NCI-H2081 treated with DMSO at 0.1 percent for 48 hours (cell line): Measurements from ENCODE around the gene GABRR2.
A peak's percentile ranks its signal among the peaks of the same experiment; 100 is the strongest.

Experiments
- DNase-seq: peaks from one replicate; lab custom pipeline; 2025; lab: John Stamatoyannopoulos, UW

GABRR2 gene

DNA sequence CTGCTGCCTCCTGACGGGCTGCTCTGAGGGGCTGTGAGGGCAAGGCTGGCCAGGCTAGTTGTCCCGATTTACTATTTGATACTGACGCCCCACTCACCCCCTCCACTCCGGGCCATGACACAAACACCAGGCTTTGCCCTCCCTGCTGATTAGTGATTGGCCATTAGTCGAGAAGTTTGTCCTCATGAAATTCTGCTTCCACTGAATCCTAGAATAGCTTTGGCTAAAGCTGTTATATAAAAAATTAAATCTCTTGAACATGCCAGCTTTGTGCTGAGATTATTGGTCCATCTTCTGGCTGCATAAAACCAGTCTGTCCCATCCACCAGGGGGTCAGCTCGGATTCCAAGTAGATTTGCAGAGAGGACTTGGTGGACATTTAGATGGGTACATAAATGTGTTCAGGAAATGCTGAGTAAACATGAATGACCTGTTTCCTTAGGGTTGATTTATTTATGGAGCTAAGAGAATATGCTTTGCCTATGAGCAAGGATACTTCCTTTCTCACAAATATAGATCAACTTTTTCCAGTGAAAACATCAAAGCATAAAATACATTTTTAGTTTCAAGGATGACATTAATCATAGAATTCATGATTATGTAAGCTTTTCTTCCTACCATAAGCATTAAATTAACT is at the start of gene GABRR2:
GABRR2 (minus strand) TSS at position 51 of the 637 bp plus-strand sequence. CDS start 134 bp downstream, outside the sequence.
- DNase-seq, result no peak

DNA sequence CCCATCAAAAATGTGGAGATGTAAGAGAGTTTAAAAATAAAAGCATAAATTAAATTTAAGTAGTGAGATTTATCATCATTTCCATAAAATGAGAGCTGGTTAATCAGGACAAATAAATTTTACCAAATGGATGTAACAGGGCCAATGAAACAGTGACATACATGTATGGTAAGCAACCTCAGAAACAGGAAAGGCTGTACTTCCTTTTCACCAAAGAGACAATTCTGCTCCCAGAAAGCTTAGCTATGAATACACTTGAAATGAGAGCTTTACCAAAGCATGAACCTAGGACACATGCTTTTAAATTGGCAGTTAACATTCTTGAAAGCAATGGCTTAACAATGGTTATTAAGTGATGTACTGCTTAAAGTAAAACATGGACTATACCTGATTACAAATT is 49.5 kb upstream of the GABRR2 start:
- DNase-seq, result no peak

DNA sequence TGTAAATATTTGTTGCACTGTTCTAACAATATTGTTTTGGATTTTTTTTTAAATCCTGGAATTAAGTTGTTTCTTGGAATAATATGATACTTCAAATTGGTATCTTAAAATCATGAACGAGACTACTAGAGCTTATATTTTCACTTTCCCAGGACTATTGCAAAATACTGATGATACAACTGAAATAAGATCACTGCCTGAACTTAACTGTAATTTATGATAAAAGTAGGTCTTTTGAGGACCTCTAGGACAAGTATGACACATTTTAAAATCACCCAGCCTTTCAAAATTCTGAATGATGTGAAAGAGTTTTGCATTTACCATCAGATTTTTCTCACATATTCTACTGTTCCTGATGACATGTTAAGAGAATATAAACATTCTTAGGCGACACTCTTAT is 46.1 kb upstream of the GABRR2 start:
- DNase-seq, result no peak

DNA sequence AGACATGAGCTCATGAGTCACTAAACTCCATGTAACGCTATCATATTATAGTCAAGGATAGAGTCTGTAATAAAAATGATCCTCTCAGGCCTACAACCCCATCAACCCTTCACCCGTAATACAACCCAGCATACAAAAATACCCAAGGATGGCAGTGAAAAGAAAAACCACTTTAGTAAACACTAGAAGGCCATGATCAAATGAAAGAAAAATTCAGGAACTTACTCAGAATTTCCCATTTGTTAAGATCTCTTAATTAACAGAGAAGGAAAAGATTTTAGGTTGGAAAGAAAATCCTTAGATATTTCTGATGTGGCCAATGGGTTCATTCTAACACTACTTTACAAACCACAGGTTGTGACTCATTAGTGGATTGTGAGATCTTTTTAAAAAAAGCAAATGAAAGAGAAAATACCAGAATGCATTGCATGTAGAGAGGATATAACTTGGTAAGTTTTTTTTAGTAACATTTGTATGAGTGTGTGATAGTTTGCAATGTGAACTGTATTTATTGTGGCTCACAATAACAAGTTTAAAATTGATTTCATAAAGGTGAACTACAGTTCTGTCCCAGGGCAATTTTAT is 45.4 kb upstream of the GABRR2 start:
- no peak for DNase-seq

DNA sequence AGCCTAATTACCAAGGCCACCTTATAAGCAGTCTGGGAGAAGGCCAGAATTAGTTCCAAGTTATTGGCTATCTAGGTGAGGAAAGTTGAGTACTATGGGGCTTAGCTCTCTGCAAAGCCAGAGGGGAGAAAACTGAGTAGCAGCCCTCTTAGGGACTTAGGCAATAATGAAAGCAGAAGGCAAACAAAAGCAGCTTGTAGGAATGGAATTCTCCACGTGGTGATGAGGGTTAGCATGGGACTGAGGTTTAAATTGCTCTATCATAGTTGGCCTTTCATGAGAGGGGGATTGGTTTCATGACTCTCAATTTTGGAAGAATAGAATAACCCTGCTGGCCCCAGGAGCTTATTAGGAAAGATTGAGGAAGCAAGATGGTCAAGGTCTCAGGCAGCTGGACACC is 44.5 kb upstream of the GABRR2 start:
- DNase-seq, result no peak

DNA sequence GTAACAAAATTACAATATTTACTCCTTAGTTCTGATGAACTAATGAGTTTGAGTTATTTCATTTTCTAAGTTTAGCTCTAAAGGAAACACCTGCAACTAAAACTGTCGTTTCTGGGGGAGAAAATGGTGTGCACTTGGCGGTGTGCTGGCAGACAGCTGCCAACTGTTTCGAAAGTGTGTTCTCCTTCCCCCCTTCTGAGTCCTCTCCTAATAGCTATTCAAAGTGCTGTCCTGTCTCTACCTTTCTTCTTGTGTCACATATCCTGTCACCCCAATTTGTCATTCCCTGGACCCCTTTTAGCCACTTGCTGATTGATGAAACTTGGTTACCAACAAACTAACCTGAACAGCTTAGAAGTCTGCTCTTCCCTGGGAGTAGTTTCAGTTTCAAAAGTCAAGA is 42.3 kb upstream of the GABRR2 start:
- no peak for DNase-seq

DNA sequence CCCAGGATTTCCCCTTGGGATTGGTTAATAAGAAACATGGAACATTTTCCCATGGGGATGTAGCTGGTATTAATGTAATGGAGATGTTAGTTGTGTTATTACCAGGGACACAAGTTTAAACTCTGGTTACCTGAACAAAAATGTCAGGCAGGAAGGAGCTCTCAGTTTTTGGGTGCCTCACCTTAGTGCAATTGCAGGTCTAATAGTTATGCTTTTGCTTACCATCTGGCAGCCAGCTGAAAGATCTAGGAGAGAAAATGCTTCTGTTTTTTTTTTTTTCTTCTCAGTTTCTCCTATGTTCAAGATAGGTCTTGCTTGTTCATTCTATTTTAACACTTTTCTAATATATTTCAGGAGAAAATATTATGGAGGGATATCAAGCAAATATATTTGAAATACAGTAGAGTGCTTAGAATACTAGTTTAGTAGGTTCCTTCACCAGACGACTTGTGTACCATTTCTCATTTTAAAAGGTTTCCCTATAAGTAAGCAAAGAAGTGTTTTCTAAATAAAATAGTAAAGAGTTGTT is 41.6 kb upstream of the GABRR2 start:
- no peak for DNase-seq

DNA sequence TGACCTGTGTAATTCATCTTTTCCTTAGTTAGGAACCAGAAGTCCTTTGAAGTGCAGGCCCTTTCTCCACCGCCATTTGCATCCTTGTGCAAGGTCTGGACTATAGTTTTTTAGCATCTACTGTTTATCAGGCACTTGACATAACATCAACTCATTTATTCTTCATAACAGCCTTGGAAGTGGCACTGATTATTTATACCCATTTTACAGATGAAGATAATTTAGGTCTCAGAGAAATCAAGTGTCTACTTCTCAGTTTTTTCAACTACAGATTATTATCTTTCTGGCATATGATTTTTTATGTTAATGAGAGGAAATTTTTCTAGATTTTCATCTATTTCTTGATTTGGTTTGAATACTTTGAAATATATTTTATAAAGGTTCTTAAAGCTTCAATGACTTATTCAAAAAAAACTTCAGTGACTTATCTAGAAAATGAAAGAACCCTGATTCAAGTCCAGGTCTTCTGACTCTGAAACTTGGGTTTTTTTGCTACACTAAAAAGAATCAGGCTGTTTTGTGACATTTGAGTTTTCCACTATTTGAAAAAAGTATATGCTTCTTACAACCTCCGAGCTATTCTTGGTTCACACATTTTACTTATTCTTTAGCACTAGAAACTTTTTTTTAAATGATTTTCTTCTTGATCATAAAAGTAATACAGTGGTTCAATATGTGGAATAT is 40.6 kb upstream of the GABRR2 start:
- DNase-seq, result no peak

DNA sequence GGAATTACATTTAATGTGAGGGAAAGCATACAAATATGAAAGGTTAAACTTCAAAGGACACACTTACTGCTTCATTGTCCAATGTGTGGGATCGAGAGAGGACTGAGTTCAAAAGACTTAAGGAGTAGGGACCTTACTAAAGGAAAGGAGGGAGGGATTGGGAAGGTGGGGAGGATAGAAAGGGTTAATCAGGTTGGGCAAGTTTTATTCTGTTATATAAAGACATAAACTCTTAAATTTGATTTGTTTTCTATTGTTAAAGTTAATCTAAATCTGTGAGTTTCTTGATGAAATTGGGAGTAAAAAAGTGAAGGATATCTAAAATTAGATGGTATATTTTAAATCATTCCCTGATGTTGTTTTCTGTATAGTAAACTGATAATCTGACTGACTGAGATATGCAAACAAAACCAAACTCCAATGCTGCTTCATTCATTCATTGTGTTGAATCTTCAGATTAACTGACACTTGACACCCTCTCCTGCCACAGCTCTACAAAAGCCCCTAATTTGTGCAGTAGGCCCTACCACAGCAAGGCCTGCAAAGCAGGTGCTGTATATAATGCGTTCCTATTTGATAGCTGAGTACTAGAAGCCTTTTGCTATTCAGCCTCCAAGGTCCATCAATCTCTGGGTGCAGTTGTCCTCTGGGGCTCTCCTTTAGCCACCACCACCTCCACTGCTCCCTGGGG is 38.7 kb upstream of the GABRR2 start:
- DNase-seq, result peak; percentile 36

DNA sequence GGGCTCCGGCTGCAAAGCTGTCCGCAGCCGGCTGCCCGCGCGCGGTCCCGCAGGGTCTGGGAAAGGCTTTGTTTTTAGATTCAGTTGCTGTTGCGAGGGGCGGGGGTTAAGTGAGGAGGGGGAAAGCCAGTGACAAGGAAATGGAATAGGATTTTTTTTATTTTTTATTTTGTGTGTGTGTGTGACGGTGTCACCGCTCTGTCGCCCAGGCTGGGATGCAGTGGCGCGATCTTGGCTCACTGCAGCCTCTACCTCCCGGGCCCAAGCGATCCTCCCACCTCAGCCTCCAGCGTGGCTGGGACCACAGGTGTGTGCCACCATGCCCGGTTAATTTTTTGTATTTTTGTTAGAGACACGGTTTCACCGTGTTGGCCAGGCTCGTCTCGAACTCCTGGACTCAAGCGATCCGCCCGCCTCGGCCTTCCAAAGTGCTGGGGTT is 38.0 kb upstream of the GABRR2 start:
- DNase-seq, result no peak

DNA sequence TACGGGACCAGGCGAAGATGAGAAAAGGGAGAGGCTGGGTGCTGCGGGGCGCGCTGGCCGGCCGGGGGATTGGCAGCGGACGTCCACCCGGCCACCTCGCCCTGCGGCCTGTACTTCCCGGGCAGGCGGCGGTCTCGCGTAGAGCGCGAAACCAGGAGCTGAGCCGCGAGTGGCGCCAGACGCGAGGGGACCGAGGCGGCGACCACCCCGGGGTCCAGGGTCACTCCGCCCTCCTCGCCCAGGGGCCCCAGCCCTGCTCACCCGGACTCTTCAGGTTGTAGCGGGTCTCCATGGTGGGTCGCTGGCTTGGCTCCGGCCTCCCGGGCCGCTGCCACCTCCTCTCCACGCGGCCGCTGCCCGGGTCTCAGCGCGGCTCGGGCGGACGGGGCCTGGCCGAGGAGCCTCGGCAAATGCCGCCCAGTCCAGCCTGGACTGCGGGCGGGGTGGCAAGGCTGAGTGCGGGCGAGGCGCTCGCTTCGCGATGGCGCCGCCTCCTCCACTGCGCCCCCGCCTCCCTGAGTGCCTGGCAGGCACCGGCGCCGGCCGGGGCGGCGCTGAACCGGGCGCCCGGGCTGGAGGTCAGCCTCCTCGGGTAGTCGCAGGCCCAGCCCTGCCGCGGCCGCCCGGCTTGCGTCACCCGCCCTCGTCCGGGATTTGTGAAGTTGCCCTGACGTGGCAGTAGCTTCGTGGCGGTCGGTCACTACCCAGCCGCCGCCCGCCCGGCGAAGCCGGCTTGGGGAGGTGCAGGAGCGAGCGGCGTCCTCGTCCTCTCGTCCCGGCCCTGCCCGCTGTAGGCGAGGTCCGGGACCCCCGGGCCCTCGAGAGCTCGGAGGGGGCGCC is 37.4 kb upstream of the GABRR2 start, which contains the start of gene UBE2J1:
UBE2J1 (minus strand) TSS at position 445 of the 840 bp plus-strand sequence; CDS start at position 292, 153 bp downstream.
- DNase-seq, result no peak

DNA sequence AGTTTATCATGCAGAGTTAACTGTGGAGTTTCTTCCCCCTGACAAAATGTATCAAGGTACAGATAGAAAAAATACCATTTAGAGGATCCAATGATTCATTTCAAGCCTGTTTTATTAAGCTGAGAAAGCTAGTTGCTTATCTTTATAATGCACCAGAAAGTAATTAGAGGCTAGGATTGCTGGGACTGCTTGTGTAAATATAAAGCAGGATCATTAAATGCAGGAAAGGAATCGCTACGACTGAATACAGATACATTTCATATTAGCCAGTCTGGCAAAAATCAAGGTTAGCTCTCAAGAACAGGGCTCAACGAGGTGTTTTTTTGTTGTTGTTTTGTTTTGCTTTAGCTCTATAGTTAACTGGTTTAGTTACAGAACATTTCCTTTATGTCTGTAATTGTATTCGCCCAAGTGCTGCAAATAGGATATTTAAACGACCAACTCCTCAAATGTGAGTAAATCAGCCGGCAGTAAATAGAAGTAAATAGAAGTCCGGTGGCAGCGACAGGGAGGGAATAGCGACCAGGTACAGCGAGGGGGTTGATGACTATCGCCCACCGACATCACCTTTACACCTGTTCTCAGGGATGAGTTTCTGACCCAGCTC is 36.7 kb upstream of the GABRR2 start:
- no peak for DNase-seq

DNA sequence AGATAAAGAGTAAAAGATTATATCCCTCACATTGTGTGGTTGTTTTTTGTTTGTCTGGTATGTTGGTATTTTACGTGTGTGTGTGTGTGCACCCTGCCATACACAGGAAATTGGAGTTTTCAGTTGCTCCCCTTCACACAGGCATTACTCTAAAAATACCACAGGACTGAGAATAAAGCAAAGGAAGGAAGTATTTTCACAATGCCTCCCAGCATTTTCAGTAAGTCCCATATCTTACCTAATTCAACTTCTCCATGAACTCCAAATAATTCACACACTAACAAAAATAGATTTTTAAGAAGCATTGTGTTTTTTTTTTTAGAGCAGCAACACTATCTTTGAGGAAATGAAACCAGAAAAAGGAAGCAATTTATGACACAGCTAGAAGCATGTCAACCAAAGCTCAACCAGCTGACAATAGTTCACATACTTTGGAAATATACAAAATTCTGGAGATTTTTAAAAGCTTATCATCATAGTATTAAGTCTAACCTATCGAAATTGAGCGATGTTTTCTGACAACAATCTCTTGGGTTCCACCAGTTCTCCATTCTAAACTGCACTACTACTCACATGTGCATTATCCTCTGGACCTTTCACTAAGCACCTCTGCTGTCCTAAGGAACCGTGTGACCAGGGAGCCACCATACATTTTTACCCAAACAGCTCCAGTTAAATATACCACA is 35.3 kb upstream of the GABRR2 start:
- no peak for DNase-seq

DNA sequence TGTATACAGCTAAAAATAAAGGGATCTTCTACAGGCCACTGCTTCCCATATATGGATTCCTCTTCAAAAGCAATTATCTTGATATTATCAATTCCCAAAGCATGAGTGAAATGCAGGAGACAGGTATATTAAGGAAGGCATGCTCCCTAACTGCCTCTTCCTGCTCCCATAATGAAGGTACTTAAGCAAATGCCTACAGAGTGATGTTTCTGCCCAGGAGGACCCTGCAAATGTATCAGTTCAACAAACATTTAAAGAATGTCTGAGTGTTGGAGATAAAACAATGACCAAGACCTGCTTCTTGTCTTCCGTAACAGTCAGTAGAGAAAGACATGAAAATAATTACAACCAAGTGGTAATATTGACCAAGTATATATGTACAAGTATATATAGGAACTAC is 33.3 kb upstream of the GABRR2 start:
- DNase-seq, result no peak

DNA sequence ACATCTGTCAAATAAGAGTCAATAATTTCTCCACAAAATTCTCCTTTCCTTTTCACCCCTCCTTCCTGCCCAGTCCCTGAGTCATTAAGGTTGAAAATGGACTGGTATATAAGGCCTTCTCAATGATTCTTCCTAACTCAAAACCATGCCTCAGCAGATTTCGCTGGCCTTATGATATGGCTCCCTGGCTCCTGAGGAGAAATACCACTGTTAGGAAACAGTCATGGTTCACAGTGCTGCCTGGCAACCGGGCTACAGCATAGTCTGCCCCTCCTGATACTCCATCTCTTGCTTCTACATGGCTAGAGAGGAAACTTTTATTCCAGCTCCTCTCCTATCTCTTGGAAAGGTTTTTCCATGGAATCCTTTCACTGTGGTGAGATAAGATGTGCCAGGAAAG is 32.7 kb upstream of the GABRR2 start:
- DNase-seq, result no peak

DNA sequence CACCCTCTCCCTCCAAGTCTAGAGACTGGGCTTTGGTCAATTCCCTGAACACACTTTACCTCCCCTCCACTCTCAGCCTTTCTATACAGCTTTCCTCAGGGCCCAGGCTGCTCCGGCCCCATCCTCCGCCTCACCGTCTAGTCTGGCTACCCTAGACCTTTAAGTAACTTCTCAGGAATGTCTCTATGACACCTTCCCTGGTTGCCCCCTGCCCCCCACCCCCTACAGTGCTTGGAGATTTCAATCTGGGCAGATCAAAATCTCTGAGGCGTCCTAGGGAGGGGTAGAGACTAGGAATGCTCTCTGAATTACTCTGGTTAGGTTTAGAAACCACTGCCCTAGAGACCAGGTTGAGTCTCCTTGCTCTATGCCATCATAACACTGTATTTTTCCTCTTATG is 31.3 kb upstream of the GABRR2 start:
- DNase-seq, result no peak

DNA sequence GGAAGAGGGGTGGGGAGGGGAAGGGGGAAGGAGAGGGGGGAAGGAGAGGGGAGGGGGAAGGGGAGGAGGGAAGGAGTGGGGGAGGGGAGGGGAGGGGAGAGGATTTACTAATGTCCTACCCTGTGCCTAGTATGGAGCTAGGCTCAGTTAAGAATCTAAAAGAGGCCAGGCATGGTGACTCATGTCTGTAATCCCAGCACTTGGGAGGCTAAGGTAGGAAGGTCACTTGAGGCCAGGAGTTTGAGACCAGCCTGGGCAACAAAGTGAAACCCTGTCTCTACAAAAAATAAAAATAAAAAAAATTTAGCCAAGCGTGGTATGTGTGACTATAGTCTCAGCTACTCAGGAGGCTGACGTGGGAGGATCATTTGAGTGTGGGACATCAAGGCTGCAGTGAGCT is 24.5 kb upstream of the GABRR2 start:
- DNase-seq, result no peak

DNA sequence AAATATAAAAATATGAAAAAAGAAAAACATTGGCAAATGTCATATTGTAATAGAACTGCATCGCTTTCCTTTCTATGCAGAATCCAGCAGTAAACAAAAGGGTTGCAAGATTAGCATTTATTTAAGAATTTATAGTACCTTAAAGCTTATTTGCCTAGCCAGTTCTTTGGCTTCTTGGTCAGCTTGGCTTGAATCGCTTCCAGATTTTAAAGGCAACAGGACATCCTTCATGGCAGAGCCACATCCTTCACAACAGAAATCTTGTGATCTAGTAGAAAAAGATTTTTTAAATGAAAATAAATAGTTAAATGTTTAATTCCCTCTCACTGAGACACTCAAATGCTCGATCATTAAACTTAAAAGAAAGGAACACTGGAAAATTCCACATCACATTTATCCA is 20.1 kb upstream of the GABRR2 start:
- no peak for DNase-seq

DNA sequence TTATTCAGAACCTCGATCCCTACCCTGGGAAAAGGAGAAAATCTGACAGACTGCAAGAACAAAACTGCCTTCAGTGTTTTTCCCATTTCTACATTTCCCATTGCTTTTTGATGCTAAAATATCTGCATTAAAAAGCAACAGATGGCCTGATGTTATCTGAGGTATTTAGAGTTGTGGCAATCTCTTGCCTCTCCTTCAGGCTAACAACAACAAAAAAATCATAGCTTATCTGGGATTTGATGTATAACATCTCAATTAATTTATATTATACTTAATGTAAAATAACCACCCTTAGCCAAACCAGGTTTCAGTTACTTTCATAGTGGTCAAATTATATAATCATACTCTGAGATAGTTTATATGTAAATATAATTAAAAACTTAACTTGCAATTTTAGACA is 15.8 kb upstream of the GABRR2 start:
- no peak for DNase-seq

DNA sequence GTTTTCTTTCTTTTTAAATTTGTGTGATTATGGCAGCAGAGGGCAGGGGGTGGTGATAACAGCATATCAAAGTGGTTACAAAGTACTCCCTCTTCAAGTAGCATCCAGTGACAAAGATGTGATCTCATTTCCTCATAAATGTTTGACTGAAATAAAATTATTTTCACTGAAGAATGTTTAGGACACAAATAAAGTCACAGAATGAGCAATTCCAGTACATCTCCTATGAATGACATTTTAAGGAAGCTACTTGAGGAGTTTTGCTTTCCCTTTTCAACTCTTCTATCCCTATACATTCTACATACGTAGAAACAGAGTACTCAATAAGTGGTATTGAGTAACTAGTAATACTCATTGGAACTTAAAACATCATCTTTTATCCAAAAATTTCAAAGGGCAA is 13.9 kb upstream of the GABRR2 start:
- DNase-seq, result no peak

DNA sequence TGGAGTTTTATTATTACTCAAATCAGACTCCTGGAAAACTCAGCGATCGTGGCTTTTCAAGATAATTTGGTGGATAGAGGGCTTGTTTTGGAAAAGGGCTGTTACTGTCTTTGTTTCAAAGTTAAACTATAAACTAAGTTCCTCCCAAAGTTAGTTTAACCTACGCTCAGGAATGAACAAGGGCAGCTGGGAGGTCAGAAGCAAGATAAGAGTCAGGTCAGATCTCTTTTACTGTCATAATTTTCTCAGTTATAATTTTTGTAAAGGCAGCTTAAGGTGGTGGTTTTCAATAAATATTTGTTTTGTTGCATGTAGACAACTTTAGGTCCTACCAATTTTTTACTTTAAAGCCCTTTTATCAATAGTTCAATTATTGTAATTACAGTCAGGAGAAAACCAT is 9.2 kb upstream of the GABRR2 start:
- DNase-seq, result no peak
